A549 (cell line): ENCODE data around the gene ASPG. TPM values are rescaled to one million over a fixed set of nuclear protein-coding genes. Genes with fewer than 3 reads are reported as not detected.

Experiments
- ATAC-seq, 2 experiments: fragments of 200-7000 bp in 1 of 2; fragments of >200 bp in 1 of 2; cut with Nextera tagmentation in 1 of 2; cut with Tn5 transposase in 1 of 2; 3 replicates each; pipeline versions ENCODE4 v1.8.0 to v1.9.1; 2018 to 2020; ENCODE audit warnings: mild to moderate bottlenecking in 1 of 2, moderate library complexity in 1 of 2
- CTCF ChIA-PET: fragments of 300-600 bp; sonication (Branson Sonifier 250); formaldehyde crosslinking; extraction: SDS; loops from one replicate; lab custom pipeline; 2021; ENCODE audit warnings: antibody characterized with exemption, inconsistent platforms; lab: Yijun Ruan, JAX
- POLR2A ChIA-PET: fragments of 350-600 bp; formaldehyde crosslinking; extraction: SDS; loops from one replicate; lab custom pipeline; 2021; ENCODE audit warnings: antibody characterized with exemption, inconsistent platforms; lab: Yijun Ruan, JAX
- DNase-seq, 2 experiments: peaks; one replicate each; pipeline versions ENCODE4 v3.0.0 to v3.0.0-alpha.2; 2011 to 2016; ENCODE audit warnings: low read depth in 1 of 2, low spot score in 1 of 2
- FAIRE-seq: peaks from 2 replicates; lab custom pipeline; 2011; peaks lifted over from hg19 to GRCh38; lab: Jason Lieb, UNC
- H3K27ac ChIP-seq, 2 experiments: fragments of >200 bp; sonication (Bioruptor Twin); formaldehyde crosslinking; 3 replicates each; pipeline ENCODE4 v1.5.1; 2016 to 2017
- H3K4me1 ChIP-seq: fragments of >200 bp; sonication (Bioruptor Twin); formaldehyde crosslinking; 3 replicates; pipeline ENCODE4 v1.6.1; 2016
- H3K4me2 ChIP-seq: fragments of >200 bp; sonication (Bioruptor Twin); formaldehyde crosslinking; 3 replicates; pipeline ENCODE4 v1.6.1; 2016
- H3K4me3 ChIP-seq: fragments of >200 bp; sonication (Bioruptor Twin); formaldehyde crosslinking; 3 replicates; pipeline ENCODE4 v1.5.1; 2016
- H3K9me3 ChIP-seq: fragments of >200 bp; sonication (Bioruptor Twin); formaldehyde crosslinking; 3 replicates; pipeline ENCODE4 v1.6.1; 2016
- CBX8 ChIP-seq: fragments of 200-600 bp; sonication (generic); IDR thresholded peaks from 2 replicates; pipeline ENCODE4 v1.6.1; 2016
- CEBPB ChIP-seq, 2 experiments: fragments of >200 bp in 1 of 2; sonication (Bioruptor Twin) in 1 of 2; formaldehyde crosslinking in 1 of 2; IDR thresholded peaks; 2 replicates each; pipeline ENCODE4 v1.6.1; 2012 to 2016
- CHD2 ChIP-seq: fragments of 150-350 bp; IDR thresholded peaks from 2 replicates; pipeline ENCODE4 v1.6.1; 2014; ENCODE audit warnings: low read length; ENCODE audit not compliant: partially characterized antibody
- EHMT2 ChIP-seq: fragments of 200-600 bp; sonication (generic); IDR thresholded peaks from 2 replicates; pipeline ENCODE4 v1.6.1; 2016; ENCODE audit warnings: antibody characterized with exemption, low read depth, mild to moderate bottlenecking, moderate library complexity
- EP300 ChIP-seq, 2 experiments: fragments of >200 bp; sonication (Bioruptor Twin); formaldehyde crosslinking; IDR thresholded peaks; 2 replicates in 1 of 2; 3 replicates in 1 of 2; pipeline ENCODE4 v1.6.1; 2016 to 2017
- GATA3 ChIP-seq: IDR thresholded peaks from 2 replicates; pipeline ENCODE4 v1.6.1; 2012; ENCODE audit warnings: borderline replicate concordance
- HDAC2 ChIP-seq: fragments of 200-600 bp; sonication (generic); IDR thresholded peaks from 2 replicates; pipeline ENCODE4 v1.6.1; 2016
- HEYL ChIP-seq: fragments of 250-450 bp; sonication (Bioruptor Pico); IDR thresholded peaks from 2 replicates; pipeline ENCODE4 v1.8.0; 2021; ENCODE audit warnings: mild to moderate bottlenecking, moderate library complexity
- HOXB13 ChIP-seq: fragments of 250-450 bp; sonication (Bioruptor Pico); IDR thresholded peaks from 2 replicates; pipeline ENCODE4 v1.5.0; 2020; ENCODE audit warnings: low read depth, mild to moderate bottlenecking, moderate library complexity
- JUN ChIP-seq, 2 experiments: fragments of >200 bp; sonication (Bioruptor Twin); formaldehyde crosslinking; IDR thresholded peaks; 2 replicates in 1 of 2; 3 replicates in 1 of 2; pipeline ENCODE4 v1.6.1; 2016 to 2017
- KDM1A ChIP-seq: fragments of 200-600 bp; sonication (generic); IDR thresholded peaks from 2 replicates; pipeline ENCODE4 v1.6.1; 2016; ENCODE audit warnings: low read depth, mild to moderate bottlenecking
- KDM5A ChIP-seq: fragments of 200-600 bp; sonication (generic); IDR thresholded peaks from 2 replicates; pipeline ENCODE4 v1.6.1; 2016; ENCODE audit warnings: antibody characterized with exemption, mild to moderate bottlenecking
- NPAS2 ChIP-seq: fragments of 250-450 bp; sonication (Bioruptor Pico); IDR thresholded peaks from 2 replicates; pipeline ENCODE4 v1.8.0; 2022; ENCODE audit warnings: mild to moderate bottlenecking, moderate library complexity, borderline replicate concordance
- POLR2AphosphoS2 ChIP-seq: conservative IDR thresholded peaks from 2 replicates; pipeline ENCODE4 v1.6.1; 2012; ENCODE audit warnings: low read length, improper control_type of control experiment, inconsistent platforms
- RNF2 ChIP-seq: fragments of 200-600 bp; sonication (generic); IDR thresholded peaks from 2 replicates; pipeline ENCODE4 v1.6.1; 2016; ENCODE audit warnings: low read depth, mild to moderate bottlenecking, antibody characterized with exemption, moderate library complexity, borderline replicate concordance
- ZC3H11A ChIP-seq: fragments of 450-650 bp; IDR thresholded peaks from 2 replicates; pipeline ENCODE4 v1.6.1; 2014; ENCODE audit warnings: antibody characterized with exemption, mild to moderate bottlenecking
- ZNF302 ChIP-seq: fragments of 250-450 bp; sonication (Bioruptor Pico); IDR thresholded peaks from 2 replicates; pipeline ENCODE4 v1.9.0; 2021; ENCODE audit warnings: inconsistent platforms, mild to moderate bottlenecking, moderate library complexity
- WGBS: methylation state at CpG from one replicate; pipeline ENCODE4 v1.1.6; 2017; ENCODE audit errors: missing lambda C conversion rate; 5-methylcytosine and 5-hydroxymethylcytosine counted together
- polyA plus RNA-seq, 4 experiments: library from polyadenylated mRNA; depleted of rRNA in 3 of 4; stranded (reverse); fragments of >200 nt; fragmentation: RNase III in 1 of 4; extraction: RNeasy Plus Mini Kit Qiagen cat#74134 plus additional on column Dnase treatment in 1 of 4; gene quantifications; 2 replicates in 3 of 4; 3 replicates in 1 of 4; pipeline ENCODE4 v1.2.3, GENCODE V29; 2011 to 2017
- TF ChIP-seq, protein P1 (sequence below): fragments of 450-650 bp; IDR thresholded peaks from 2 replicates; pipeline ENCODE4 v1.6.1; 2014; ENCODE audit warnings: antibody characterized with exemption
- TF ChIP-seq, protein P2 (sequence below): fragments of 200-600 bp; sonication (generic); IDR thresholded peaks from 2 replicates; pipeline ENCODE4 v1.6.1; 2016; ENCODE audit warnings: antibody characterized with exemption, mild to moderate bottlenecking, moderate library complexity
- TF ChIP-seq, protein P3 (sequence below): IDR thresholded peaks from 2 replicates; pipeline ENCODE4 v1.6.1; 2012

ASPG gene
- polyA plus RNA-seq, 2 of the 4 experiments (the other 2 are of a cell fraction) = not detected

DNA sequence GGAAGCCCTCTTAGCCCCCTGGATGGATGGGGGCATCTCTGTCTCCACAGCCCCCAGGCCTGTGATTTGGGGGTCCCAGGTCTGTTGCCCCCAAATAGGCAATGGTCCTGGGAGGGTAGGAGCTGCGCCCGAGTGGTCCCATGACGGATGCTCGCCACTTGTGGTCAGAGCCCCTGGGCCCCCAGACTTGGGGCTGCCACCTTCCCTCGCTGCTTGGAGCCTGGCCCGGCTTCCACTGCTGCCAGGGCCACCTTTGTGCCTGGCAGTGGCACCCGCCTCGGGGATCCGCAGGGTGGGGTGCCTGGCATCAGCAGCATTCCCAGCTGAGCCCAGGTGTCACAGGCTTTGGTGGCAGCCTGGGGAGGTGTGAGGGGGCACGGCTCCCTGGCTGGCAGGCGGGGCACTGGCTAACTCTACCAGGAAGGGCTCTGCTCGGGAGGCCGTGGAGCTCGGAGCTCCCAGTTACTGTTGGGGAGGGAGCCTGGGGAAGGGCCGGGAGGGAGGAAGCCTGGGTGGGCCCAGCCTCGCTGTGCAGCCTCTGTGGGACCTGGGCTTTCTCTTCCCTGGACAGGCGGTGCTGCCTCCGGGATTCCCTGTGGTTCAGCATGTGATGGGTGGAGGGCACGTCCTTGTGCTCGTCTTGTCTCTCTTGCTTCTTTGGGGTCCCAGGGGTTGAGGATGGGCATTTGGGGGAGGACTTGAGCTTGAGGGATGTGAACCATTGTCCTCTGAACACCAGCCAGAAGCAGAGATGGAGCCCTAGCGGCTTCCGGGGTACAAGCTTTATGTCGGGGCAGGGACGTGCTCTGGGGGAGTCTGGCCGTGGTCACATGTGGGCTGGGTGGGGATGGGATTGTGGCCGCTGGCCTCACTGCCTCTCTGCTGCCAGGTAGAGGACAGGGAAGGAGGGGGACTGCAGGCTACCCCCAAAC is 58.3 kb downstream of the ASPG start:
- H3K4me1 ChIP-seq = peaks cover 7% of the 10 kb centered on the region; the same call in 1 of the 3 replicates
- no peak for DNase-seq
- 71% methylated on average over 9 of the region's 26 CpGs for WGBS
- ATAC-seq = no peak
- CTCF ChIA-PET = interaction anchor here (0.8 to 7.1 kb wide), 12 partner anchors 8 to 496 kb away, joined by 3 to 50 read pairs (median 4); no protein-coding TSS in a partner anchor
- POLR2A ChIA-PET = no interaction called here
- H3K27ac ChIP-seq = no peak overlapping the region
- no peak for TF ChIP-seq KDM1A
- TF ChIP-seq, protein P1, sequence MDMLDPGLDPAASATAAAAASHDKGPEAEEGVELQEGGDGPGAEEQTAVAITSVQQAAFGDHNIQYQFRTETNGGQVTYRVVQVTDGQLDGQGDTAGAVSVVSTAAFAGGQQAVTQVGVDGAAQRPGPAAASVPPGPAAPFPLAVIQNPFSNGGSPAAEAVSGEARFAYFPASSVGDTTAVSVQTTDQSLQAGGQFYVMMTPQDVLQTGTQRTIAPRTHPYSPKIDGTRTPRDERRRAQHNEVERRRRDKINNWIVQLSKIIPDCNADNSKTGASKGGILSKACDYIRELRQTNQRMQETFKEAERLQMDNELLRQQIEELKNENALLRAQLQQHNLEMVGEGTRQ = no peak
- no peak for TF ChIP-seq HDAC2
- no peak for TF ChIP-seq EHMT2
- no peak overlapping the region for H3K4me2 ChIP-seq
- FAIRE-seq = no peak
- no peaks in the 10 kb centered on the region for H3K9me3 ChIP-seq
- H3K4me3 ChIP-seq = no peak overlapping the region

DNA sequence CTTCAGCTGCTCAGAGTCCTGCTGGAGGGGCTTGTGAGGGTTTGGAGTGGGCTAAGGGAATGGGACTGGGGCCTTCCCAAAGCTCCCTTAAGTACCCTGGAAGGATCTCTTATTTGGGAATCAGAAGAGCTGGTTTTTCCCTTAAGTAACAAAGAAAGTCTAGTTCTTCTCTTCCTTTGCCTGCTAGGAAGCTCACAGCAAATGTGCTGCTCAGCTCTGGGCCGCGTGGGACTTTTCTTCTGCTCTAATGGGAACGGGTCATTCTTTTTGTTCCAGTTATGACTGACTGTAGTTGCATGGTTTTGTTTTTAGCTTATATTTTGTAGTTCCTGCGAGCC is 58.9 kb downstream of the ASPG start:
- H3K4me2 ChIP-seq = no peak overlapping the region
- POLR2A ChIA-PET = no interaction called here
- H3K27ac ChIP-seq = no peak overlapping the region
- H3K4me1 ChIP-seq = peaks cover 2% of the 10 kb centered on the region; the same call in 1 of the 3 replicates
- ATAC-seq = no peak
- WGBS = 81% methylated on average over 4 of the region's 4 CpGs
- no peak overlapping the region for H3K4me3 ChIP-seq
- no peak for FAIRE-seq
- TF ChIP-seq CHD2 (no peak), HEYL (CRISPR knock-in tag) (no peak), NPAS2 (CRISPR knock-in tag) (no peak), KDM5A (no peak), ZNF302 (CRISPR knock-in tag) (no peak), HOXB13 (CRISPR knock-in tag) (no peak), EHMT2 (no peak)
- TF ChIP-seq, protein P1 = no peak
- TF ChIP-seq, protein P2, sequence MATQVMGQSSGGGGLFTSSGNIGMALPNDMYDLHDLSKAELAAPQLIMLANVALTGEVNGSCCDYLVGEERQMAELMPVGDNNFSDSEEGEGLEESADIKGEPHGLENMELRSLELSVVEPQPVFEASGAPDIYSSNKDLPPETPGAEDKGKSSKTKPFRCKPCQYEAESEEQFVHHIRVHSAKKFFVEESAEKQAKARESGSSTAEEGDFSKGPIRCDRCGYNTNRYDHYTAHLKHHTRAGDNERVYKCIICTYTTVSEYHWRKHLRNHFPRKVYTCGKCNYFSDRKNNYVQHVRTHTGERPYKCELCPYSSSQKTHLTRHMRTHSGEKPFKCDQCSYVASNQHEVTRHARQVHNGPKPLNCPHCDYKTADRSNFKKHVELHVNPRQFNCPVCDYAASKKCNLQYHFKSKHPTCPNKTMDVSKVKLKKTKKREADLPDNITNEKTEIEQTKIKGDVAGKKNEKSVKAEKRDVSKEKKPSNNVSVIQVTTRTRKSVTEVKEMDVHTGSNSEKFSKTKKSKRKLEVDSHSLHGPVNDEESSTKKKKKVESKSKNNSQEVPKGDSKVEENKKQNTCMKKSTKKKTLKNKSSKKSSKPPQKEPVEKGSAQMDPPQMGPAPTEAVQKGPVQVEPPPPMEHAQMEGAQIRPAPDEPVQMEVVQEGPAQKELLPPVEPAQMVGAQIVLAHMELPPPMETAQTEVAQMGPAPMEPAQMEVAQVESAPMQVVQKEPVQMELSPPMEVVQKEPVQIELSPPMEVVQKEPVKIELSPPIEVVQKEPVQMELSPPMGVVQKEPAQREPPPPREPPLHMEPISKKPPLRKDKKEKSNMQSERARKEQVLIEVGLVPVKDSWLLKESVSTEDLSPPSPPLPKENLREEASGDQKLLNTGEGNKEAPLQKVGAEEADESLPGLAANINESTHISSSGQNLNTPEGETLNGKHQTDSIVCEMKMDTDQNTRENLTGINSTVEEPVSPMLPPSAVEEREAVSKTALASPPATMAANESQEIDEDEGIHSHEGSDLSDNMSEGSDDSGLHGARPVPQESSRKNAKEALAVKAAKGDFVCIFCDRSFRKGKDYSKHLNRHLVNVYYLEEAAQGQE = no peak
- no peak for DNase-seq
- no peaks in the 10 kb centered on the region for H3K9me3 ChIP-seq
- CTCF ChIA-PET = interaction anchor here (0.6 to 7.1 kb wide), 9 partner anchors 9 to 420 kb away, joined by 3 to 50 read pairs (median 3); no protein-coding TSS in a partner anchor

DNA sequence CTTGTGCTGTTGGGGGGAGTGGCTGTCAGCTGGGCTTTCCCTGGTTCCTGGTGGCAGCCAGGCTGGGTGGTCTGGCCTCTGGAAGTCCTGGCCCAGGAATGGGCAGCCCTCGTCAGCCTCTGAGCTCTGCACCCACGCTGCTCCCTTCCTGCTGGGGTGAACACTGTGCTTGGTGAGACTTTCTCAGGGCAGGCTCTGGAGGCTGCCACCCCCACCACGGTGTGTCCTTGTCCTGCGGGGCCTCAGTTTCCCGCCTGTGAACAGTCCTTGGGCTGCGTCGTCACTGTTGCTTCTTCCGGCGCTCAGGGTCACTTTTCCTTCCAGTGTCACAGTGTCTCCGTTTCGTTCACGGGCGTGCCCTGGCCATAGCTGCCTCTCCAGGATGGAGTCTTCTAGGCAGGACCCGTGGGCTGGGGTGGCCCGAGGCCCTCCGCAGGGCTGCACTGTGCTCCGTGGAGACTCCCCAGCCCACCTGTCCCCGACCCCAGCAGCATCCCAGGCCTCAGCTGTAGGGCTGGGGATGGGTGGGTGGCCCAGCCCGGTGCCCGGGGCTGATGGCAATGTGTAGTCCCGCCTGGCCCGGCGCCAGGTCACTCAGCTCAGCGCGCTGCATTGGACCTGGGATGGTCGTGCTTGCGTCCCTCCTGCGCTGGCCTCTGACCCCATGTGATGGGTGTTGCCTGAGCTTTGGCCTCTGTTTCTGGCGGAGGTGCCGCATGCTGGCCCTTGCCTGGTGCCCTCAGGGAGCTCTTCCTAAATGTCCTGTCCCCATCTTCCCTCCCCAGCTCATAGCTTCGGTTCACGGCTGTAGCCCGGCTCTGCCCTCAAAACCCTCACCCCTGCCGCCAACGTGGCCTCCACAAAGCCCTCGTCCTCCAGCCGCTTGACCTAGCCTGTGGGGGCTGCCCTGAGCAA is 59.7 kb downstream of the ASPG start:
- TF ChIP-seq EP300 (IDR thresholded peaks at IDR 0.05) = no peak
- TF ChIP-seq JUN (IDR thresholded peaks at IDR 0.05) = no peak
- TF ChIP-seq ZC3H11A = no peak
- no peak for TF ChIP-seq KDM1A
- TF ChIP-seq POLR2AphosphoS2 = no peak
- TF ChIP-seq GATA3 = no peak
- no peak for TF ChIP-seq CBX8
- no peak for TF ChIP-seq RNF2
- TF ChIP-seq, protein P3, sequence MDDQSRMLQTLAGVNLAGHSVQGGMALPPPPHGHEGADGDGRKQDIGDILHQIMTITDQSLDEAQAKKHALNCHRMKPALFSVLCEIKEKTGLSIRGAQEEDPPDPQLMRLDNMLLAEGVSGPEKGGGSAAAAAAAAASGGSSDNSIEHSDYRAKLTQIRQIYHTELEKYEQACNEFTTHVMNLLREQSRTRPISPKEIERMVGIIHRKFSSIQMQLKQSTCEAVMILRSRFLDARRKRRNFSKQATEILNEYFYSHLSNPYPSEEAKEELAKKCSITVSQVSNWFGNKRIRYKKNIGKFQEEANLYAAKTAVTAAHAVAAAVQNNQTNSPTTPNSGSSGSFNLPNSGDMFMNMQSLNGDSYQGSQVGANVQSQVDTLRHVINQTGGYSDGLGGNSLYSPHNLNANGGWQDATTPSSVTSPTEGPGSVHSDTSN = no peak
- TF ChIP-seq CEBPB (IDR thresholded peaks at IDR 0.05) = no peak
- Histone ChIP-seq H3K4me1 (peaks cover 7% of the 10 kb centered on the region; the same call in 1 of the 3 replicates), H3K9me3 (no peaks in the 10 kb centered on the region), H3K4me2 (no peak overlapping the region), H3K27ac (no peak overlapping the region), H3K4me3 (no peak overlapping the region)
- no peak for FAIRE-seq
- POLR2A ChIA-PET = no interaction called here
- DNase-seq = no peak
- no peak for ATAC-seq
- 76% methylated on average over 32 of the region's 37 CpGs for WGBS
- CTCF ChIA-PET = interaction anchor here (0.6 to 7.1 kb wide), 11 partner anchors 8 to 495 kb away, joined by 3 to 50 read pairs (median 4); no protein-coding TSS in a partner anchor
